ENCODE data around the gene FIGLA. TPM values are rescaled to one million over a fixed set of nuclear protein-coding genes. Genes with fewer than 3 reads are reported as not detected.

FIGLA gene
- polyA plus RNA-seq, 1 donor (not counting 4 experiments of a cell fraction or from before 2014, with no cell fraction given), result not detected

DNA sequence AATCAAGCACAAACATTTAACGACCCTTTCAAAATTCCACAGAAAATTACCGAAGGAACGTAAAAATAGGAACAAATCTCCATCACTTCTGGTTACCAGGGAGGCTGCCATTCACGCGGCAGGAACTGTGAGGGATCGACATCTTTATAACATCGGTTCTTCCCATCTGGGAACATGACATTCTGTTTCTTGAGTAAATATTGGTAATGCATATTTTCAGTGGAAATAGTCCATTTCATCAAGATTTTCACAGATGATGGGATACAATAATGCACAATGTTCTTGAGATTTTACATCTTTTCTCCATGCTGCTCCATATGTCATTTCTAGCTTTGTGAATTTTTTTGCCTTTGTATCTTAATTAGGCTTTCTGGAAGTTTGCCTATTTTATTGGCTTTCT, 32.5 kb downstream of the FIGLA start:
- TF ChIP-seq CTCF (optimal IDR thresholded peaks at IDR 0.05 in 1 of 3, IDR thresholded peaks at IDR 0.05 in 1 of 3, conservative IDR thresholded peaks at IDR 0.05 in 1 of 3; ENCODE audit: extremely low read depth in 1 of 3, insufficient read depth in 2 of 3, low read length in 3 of 3), result no peak
- TF ChIP-seq EZH2 (IDR thresholded peaks at IDR 0.05; ENCODE audit: low read length), result no peak
- no peak overlapping the region for H3K27ac ChIP-seq (ENCODE audit: control insufficient read depth, insufficient read depth, low read length)
- no peaks in the 10 kb centered on the region for H3K9me1 ChIP-seq (ENCODE audit: control insufficient read depth, extremely low read depth, insufficient read depth, low read length)
- FAIRE-seq, result no peak
- H3K4me2 ChIP-seq (ENCODE audit: control insufficient read depth, extremely low read depth, insufficient read depth, low read depth, low read length), result no peak overlapping the region
- no peaks in the 10 kb centered on the region for H3K79me2 ChIP-seq (ENCODE audit: control insufficient read depth, insufficient read depth, low read length)
- H3K4me1 ChIP-seq (ENCODE audit: control insufficient read depth, extremely low read depth, insufficient read depth, low read length), result no peaks in the 10 kb centered on the region
- no peaks in the 10 kb centered on the region for H3K9me3 ChIP-seq (ENCODE audit: control insufficient read depth, low read depth, low read length)
- dilution Hi-C loops (cut with MboI; ENCODE audit: extremely low pct_ligation_motif_present, low sequenced_read_pairs), result no loop called here
- no peak for DNase-seq (ENCODE audit: low read depth, low spot score)
- peaks cover 15% of the 10 kb centered on the region for H3K27me3 ChIP-seq (ENCODE audit: control insufficient read depth, extremely low read depth, insufficient read depth, low read length)
- H4K20me1 ChIP-seq (ENCODE audit: control insufficient read depth, extremely low read depth, insufficient read depth, low read length), result no peaks in the 10 kb centered on the region
- no peak overlapping the region for H2AFZ ChIP-seq (ENCODE audit: control insufficient read depth, low read length)
- no peak overlapping the region for H3K9ac ChIP-seq (ENCODE audit: control insufficient read depth, extremely low read depth, insufficient read depth, low read length)
- no peak overlapping the region for H3K4me3 ChIP-seq (ENCODE audit: control insufficient read depth in 2 of 3, extremely low read depth in 1 of 3, insufficient read depth in 2 of 3, low read depth in 1 of 3, low read length in 3 of 3)
- no peaks in the 10 kb centered on the region for H3K36me3 ChIP-seq (ENCODE audit: control insufficient read depth in 2 of 2, extremely low read depth in 1 of 2, insufficient read depth in 2 of 2, low read length in 2 of 2)

DNA sequence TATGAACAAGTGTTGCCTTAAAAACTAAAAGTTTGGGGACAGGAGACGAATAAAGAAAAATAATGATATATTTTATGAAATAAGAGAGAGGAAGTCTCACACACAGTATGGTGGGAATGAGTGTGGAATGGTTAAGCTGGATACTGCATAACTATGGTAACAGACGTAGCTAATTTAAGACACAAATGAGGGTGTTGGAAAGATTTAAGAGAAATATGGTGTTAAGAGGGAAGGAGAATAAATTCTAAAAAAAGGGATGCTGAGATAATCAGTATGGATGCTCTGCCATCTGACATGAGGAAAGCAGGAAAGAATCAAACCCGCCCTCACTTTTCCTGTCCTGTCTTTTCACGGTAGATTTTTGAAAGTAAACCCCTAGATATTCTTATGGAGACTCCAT, 33.1 kb downstream of the FIGLA start:
- Histone ChIP-seq H3K4me1 (ENCODE audit: control insufficient read depth, extremely low read depth, insufficient read depth, low read length) (no peaks in the 10 kb centered on the region), H3K9ac (ENCODE audit: control insufficient read depth, extremely low read depth, insufficient read depth, low read length) (no peak overlapping the region), H3K9me3 (ENCODE audit: control insufficient read depth, low read depth, low read length) (no peaks in the 10 kb centered on the region), H3K27ac (ENCODE audit: control insufficient read depth, insufficient read depth, low read length) (no peak overlapping the region), H3K4me3 (ENCODE audit: control insufficient read depth in 2 of 3, extremely low read depth in 1 of 3, insufficient read depth in 2 of 3, low read depth in 1 of 3, low read length in 3 of 3) (no peak overlapping the region), H2AFZ (ENCODE audit: control insufficient read depth, low read length) (no peak overlapping the region), H4K20me1 (ENCODE audit: control insufficient read depth, extremely low read depth, insufficient read depth, low read length) (no peaks in the 10 kb centered on the region), H3K4me2 (ENCODE audit: control insufficient read depth, extremely low read depth, insufficient read depth, low read depth, low read length) (no peak overlapping the region), H3K27me3 (ENCODE audit: control insufficient read depth, extremely low read depth, insufficient read depth, low read length) (peaks cover 15% of the 10 kb centered on the region), H3K79me2 (ENCODE audit: control insufficient read depth, insufficient read depth, low read length) (no peaks in the 10 kb centered on the region), H3K9me1 (ENCODE audit: control insufficient read depth, extremely low read depth, insufficient read depth, low read length) (no peaks in the 10 kb centered on the region), H3K36me3 (ENCODE audit: control insufficient read depth in 2 of 2, extremely low read depth in 1 of 2, insufficient read depth in 2 of 2, low read length in 2 of 2) (no peaks in the 10 kb centered on the region)
- FAIRE-seq, result no peak
- dilution Hi-C loops (cut with MboI; ENCODE audit: extremely low pct_ligation_motif_present, low sequenced_read_pairs), result no loop called here
- no peak for DNase-seq (ENCODE audit: low read depth, low spot score)
- TF ChIP-seq CTCF (optimal IDR thresholded peaks at IDR 0.05 in 1 of 3, IDR thresholded peaks at IDR 0.05 in 1 of 3, conservative IDR thresholded peaks at IDR 0.05 in 1 of 3; ENCODE audit: extremely low read depth in 1 of 3, insufficient read depth in 2 of 3, low read length in 3 of 3) (no peak), EZH2 (IDR thresholded peaks at IDR 0.05; ENCODE audit: low read length) (no peak)
